Vagina (tissue), 2 donors: Measurements from ENCODE around the gene SKAP1. TPM values are rescaled to one million over a fixed set of nuclear protein-coding genes. Genes with fewer than 3 reads are reported as not detected.

ENCODE experiments used
- DNase-seq, 2 donors: peaks; one replicate each; pipeline ENCODE4 v3.0.0-alpha.2; 2017; ENCODE audit errors: extremely low spot score in 2 of 2
- H3K27ac ChIP-seq: fragments of 200-600 bp; sonication (generic); one replicate; pipeline ENCODE4 v1.5.1; 2019
- H3K27me3 ChIP-seq: fragments of 200-600 bp; sonication (generic); one replicate; pipeline ENCODE4 v1.5.1; 2019
- H3K36me3 ChIP-seq, 2 donors: fragments of 200-600 bp; sonication (generic); one replicate each; pipeline ENCODE4 v1.5.1; 2017 to 2019
- H3K4me1 ChIP-seq: fragments of 200-600 bp; sonication (generic); one replicate; pipeline ENCODE4 v1.5.1; 2019
- H3K4me3 ChIP-seq, 2 donors: fragments of 200-600 bp; sonication (generic); 1 replicate in 1 of 2; 2 replicates in 1 of 2; pipeline ENCODE4 v1.5.1; 2016 to 2019
- H3K9me3 ChIP-seq: fragments of 200-600 bp; sonication (generic); one replicate; pipeline ENCODE4 v1.5.1; 2019
- POLR2A ChIP-seq, 2 donors: fragments of 450-650 bp; IDR thresholded peaks; one replicate each; pipeline ENCODE4 v1.6.1; 2017; ENCODE audit warnings: antibody characterized with exemption in 2 of 2, mild to moderate bottlenecking in 2 of 2, moderate library complexity in 2 of 2
- POLR2AphosphoS5 ChIP-seq, 2 donors: sonication (generic); formaldehyde crosslinking; IDR thresholded peaks; one replicate each; pipeline ENCODE4 v1.9.0; 2017; ENCODE audit warnings: antibody characterized with exemption in 2 of 2, mild to moderate bottlenecking in 2 of 2, low read depth in 1 of 2; ENCODE audit not compliant: insufficient read depth in 1 of 2
- intact Hi-C: fragments of 100-400 bp; cut with DNase I; formaldehyde crosslinking; loops from one replicate; pipeline ENCODE4 v1.15.1; 2023
- total RNA-seq: library from RNA; depleted of rRNA; stranded (reverse); fragments of >200 nt; gene quantifications from one replicate; pipeline ENCODE4 v1.2.3, GENCODE V29; 2016
- TF ChIP-seq, protein P1 (sequence below), 3 experiments: fragments of 450-650 bp in 2 of 3; fragments of 200-600 bp in 1 of 3; sonication (generic) in 1 of 3; IDR thresholded peaks; one replicate each; pipeline ENCODE4 v1.5.1; 2017 to 2019; ENCODE audit warnings: antibody characterized with exemption in 3 of 3, mild to moderate bottlenecking in 2 of 3, moderate library complexity in 2 of 3

Gene SKAP1
- total RNA-seq, 1 donor from 2014 or later, result 5.6 TPM

DNA sequence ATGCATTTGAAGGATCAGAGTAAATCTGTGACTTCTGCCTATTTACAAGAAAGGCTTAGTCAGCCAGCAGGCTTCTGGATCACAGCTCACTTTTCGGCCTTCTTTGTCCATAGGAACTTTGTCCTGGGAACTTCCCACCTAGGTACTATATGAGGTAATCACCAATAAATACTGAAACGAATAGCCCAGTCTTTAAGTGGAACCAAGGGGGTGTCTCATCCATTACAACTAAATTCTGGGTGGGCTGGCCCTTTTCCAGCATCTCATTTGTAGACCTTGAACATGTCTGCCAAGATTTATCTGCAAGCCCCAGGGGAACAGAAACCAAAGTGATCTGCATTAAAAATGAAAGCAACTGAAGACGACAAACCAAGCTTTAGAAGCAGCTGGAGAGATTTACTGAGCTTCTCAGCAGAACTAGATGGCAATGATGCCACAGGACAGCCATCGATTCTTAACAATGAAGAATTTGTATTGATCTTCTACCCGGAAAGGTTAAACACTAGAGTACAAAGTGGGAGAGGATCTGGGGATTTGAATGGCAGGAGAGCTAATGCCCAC lies 267.0 kb downstream of the SKAP1 start:
- intact Hi-C loops, result no loop called here

DNA sequence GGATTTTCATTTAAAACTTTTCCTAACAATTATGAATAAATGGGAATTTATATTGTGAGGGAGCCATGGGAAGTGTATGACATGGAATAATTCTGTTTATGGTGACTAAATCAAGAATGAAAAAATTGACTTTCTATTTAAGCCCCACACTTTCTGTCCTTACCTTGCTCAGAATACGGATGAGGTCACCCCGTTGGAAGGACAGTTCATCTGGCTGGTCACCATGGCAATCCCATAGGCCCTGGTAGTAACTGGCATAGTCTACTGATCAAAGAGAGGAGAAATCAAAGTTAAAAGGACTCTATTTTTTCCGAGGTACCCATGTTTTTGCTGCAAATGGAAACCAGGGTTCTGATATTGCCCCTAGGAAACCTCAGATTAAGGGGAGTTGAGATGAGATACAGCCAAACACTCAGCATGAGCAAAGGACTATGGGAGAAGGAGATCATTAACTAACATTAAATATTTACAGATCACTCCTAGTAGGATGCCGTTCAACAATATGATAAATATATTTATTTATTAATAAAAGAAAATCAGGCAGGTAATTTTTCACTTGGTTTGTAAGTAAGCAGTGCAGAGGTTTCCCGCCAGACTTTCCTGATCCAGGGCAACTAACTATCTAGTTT lies 267.6 kb downstream of the SKAP1 start:
- Histone ChIP-seq H3K36me3 (no peaks in the 10 kb centered on the region), H3K4me3 (no peak overlapping the region), H3K27ac (no peak overlapping the region), H3K27me3 (no peaks in the 10 kb centered on the region), H3K9me3 (no peaks in the 10 kb centered on the region), H3K4me1 (no peaks in the 10 kb centered on the region)
- TF ChIP-seq POLR2A (IDR thresholded peaks at IDR 0.05) (no peak), POLR2AphosphoS5 (IDR thresholded peaks at IDR 0.05; ENCODE audit: insufficient read depth in 1 of 2, low read depth in 1 of 2) (no peak)
- TF ChIP-seq, protein P1, sequence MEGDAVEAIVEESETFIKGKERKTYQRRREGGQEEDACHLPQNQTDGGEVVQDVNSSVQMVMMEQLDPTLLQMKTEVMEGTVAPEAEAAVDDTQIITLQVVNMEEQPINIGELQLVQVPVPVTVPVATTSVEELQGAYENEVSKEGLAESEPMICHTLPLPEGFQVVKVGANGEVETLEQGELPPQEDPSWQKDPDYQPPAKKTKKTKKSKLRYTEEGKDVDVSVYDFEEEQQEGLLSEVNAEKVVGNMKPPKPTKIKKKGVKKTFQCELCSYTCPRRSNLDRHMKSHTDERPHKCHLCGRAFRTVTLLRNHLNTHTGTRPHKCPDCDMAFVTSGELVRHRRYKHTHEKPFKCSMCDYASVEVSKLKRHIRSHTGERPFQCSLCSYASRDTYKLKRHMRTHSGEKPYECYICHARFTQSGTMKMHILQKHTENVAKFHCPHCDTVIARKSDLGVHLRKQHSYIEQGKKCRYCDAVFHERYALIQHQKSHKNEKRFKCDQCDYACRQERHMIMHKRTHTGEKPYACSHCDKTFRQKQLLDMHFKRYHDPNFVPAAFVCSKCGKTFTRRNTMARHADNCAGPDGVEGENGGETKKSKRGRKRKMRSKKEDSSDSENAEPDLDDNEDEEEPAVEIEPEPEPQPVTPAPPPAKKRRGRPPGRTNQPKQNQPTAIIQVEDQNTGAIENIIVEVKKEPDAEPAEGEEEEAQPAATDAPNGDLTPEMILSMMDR (IDR thresholded peaks at IDR 0.05), result no peak
- DNase-seq, result no peak
- intact Hi-C loops, result no loop called here

More for the DNA sequence above, 267.0 kb downstream of the SKAP1 start:
- no peak overlapping the region for H3K4me3 ChIP-seq
- no peak for TF ChIP-seq POLR2AphosphoS5 (IDR thresholded peaks at IDR 0.05; ENCODE audit: insufficient read depth in 1 of 2, low read depth in 1 of 2)
- H3K27me3 ChIP-seq, result no peaks in the 10 kb centered on the region
- H3K4me1 ChIP-seq, result no peaks in the 10 kb centered on the region
- DNase-seq, result no peak
- no peak overlapping the region for H3K27ac ChIP-seq
- H3K9me3 ChIP-seq, result no peaks in the 10 kb centered on the region
- no peaks in the 10 kb centered on the region for H3K36me3 ChIP-seq

DNA sequence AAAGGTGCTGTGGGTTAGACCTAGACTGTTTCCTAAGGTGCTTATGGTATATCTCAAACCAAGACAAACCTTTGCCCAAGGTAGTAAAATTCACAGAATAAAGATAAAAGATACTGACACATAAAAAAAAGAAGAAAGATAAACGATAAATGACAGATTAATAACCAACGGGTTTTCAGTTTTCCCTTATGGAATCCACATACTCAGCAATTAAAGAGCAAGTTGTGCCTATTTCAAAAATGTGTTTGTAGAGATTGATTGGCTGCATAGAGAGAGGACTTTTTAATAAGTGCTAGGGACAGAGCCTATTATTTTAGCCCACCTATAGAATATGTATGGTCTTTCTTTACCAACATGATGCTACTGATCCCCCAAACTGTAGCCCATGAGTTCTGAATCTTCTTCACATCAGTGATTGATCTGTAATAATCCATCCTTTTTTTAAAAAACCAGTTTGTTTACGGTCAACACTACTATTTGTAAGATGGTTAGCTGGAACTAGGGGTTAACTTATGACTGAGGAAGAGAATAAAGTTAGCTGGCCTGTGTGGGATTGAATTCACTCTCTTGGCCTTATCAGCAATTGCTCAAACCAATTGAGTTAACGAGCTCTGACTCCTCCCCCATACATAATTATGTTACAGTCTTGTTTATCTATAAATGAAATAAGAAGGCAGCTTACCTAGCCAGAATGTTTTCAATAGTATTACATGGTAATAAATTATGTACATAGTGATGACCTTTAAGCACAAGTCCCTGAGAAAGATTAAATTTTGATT lies 268.7 kb downstream of the SKAP1 start:
- no peak overlapping the region for H3K4me3 ChIP-seq
- H3K36me3 ChIP-seq, result no peaks in the 10 kb centered on the region
- H3K27me3 ChIP-seq, result no peaks in the 10 kb centered on the region
- no peaks in the 10 kb centered on the region for H3K4me1 ChIP-seq
- H3K9me3 ChIP-seq, result no peaks in the 10 kb centered on the region
- intact Hi-C loops, result no loop called here
- H3K27ac ChIP-seq, result no peak overlapping the region
- TF ChIP-seq, protein P1 (IDR thresholded peaks at IDR 0.05), result no peak
- TF ChIP-seq POLR2A (IDR thresholded peaks at IDR 0.05) (no peak), POLR2AphosphoS5 (IDR thresholded peaks at IDR 0.05; ENCODE audit: insufficient read depth in 1 of 2, low read depth in 1 of 2) (no peak)
- no peak for DNase-seq

DNA sequence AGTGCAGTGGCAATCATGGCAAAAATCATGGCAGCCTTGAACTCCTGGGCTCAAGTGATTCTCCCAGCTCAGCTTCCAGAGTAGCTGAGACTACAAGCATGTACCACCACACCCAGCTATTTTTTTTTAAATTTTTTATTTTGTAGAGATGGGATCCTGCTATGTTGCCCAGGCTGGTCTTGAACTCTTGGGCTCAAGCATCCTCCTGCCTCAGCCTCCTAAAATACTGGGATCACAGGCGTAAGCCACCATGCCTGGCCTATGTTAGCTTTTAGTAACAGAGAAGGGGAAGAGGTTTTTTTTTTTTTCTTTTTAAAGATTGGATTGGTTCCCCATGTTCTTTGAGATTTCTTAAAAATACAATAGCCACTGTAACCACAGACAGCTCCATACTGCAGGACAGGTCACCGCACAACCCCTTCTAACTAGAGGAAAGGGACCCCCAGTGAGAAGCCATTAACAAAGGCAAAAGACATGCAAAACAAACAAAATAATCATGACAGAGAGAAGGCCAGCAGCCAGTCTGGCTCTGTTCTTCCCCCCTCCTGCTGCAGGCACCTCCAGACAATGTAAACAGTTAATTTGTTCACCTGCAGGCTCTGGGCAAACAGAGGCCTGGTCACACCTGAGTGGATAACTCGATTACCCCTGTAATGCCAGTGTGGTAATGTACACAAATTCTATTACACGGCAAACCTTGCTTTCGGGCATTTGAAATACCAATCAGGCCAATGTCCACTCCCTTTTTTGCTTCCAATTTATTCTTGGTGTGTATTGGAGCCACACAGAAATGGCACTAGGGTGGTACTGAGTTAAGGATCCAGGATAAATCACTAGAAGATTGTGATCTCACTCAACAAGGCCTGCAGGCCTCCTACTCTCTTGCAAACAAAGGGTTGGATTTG lies 269.6 kb downstream of the SKAP1 start:
- no peaks in the 10 kb centered on the region for H3K27me3 ChIP-seq
- no peak for TF ChIP-seq POLR2AphosphoS5 (IDR thresholded peaks at IDR 0.05; ENCODE audit: insufficient read depth in 1 of 2, low read depth in 1 of 2)
- H3K4me3 ChIP-seq, result no peak overlapping the region
- no peak for DNase-seq
- H3K27ac ChIP-seq, result no peak overlapping the region
- H3K4me1 ChIP-seq, result no peaks in the 10 kb centered on the region
- intact Hi-C loops, result no loop called here
- H3K36me3 ChIP-seq, result no peaks in the 10 kb centered on the region
- H3K9me3 ChIP-seq, result no peaks in the 10 kb centered on the region

DNA sequence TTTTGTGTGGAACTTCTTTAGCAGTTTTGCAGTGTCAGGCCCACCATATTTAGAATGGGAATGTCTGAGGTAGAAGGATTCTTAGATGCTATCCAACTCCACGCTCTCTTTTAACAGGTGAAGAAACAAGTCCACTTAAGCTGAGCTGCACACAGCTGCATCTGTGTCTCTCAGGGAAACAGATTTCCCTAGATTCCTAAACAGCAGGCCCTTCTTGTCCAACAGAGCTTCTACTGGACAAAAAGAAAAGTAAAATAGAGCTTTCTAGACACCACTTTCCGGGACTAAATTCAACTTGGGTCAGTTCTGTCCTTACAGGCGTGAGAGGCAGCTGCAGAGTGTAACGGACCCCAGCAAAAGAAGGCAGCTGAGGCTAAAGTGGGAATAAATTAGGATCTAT lies 270.8 kb downstream of the SKAP1 start:
- Histone ChIP-seq H3K36me3 (no peaks in the 10 kb centered on the region), H3K27me3 (no peaks in the 10 kb centered on the region), H3K4me3 (no peak overlapping the region), H3K27ac (no peak overlapping the region), H3K4me1 (no peaks in the 10 kb centered on the region), H3K9me3 (no peaks in the 10 kb centered on the region)
- TF ChIP-seq POLR2AphosphoS5 (IDR thresholded peaks at IDR 0.05; ENCODE audit: insufficient read depth in 1 of 2, low read depth in 1 of 2) (no peak), POLR2A (IDR thresholded peaks at IDR 0.05) (no peak)
- TF ChIP-seq, protein P1 (IDR thresholded peaks at IDR 0.05), result no peak
- intact Hi-C loops, result no loop called here
- DNase-seq, result no peak
